WTC11 (cell line): ENCODE measurements around the gene SLC5A3. TPM values are rescaled to one million over a fixed set of nuclear protein-coding genes. Genes with fewer than 3 reads are reported as not detected.

Experiments used
- AR ChIP-seq: fragments of 250-450 bp; sonication (Bioruptor Pico); IDR thresholded peaks from 2 replicates; pipeline ENCODE4 v1.9.0; 2021; ENCODE audit warnings: mild to moderate bottlenecking
- ATF6 ChIP-seq: sonication (generic); formaldehyde crosslinking; IDR thresholded peaks from 2 replicates; pipeline ENCODE4 v1.8.1; 2023; ENCODE audit warnings: mild to moderate bottlenecking, missing genetic modification reagents
- FOXJ3 ChIP-seq: sonication (generic); formaldehyde crosslinking; IDR thresholded peaks from 2 replicates; pipeline ENCODE4 v1.9.0; 2021; ENCODE audit warnings: missing genetic modification reagents, mild to moderate bottlenecking, borderline replicate concordance
- FOXK1 ChIP-seq: sonication (generic); formaldehyde crosslinking; IDR thresholded peaks from 2 replicates; pipeline ENCODE4 v1.8.0; 2022; ENCODE audit warnings: mild to moderate bottlenecking, moderate library complexity, missing genetic modification reagents
- HMGXB4 ChIP-seq: sonication (generic); formaldehyde crosslinking; IDR thresholded peaks from 2 replicates; pipeline ENCODE4 v1.8.1; 2023; ENCODE audit warnings: mild to moderate bottlenecking, moderate library complexity, missing genetic modification reagents
- NFATC4 ChIP-seq: fragments of 250-450 bp; sonication (Bioruptor Pico); IDR thresholded peaks from 2 replicates; pipeline ENCODE4 v1.9.0; 2021; ENCODE audit warnings: mild to moderate bottlenecking
- NR2C2 ChIP-seq: sonication (generic); formaldehyde crosslinking; IDR thresholded peaks from 2 replicates; pipeline ENCODE4 v1.8.0; 2022; ENCODE audit warnings: mild to moderate bottlenecking, missing genetic modification reagents
- PREB ChIP-seq: sonication (generic); formaldehyde crosslinking; IDR thresholded peaks from 2 replicates; pipeline ENCODE4 v1.8.1; 2022; ENCODE audit warnings: mild to moderate bottlenecking, missing genetic modification reagents, moderate library complexity, borderline replicate concordance
- PRRX2 ChIP-seq: fragments of 250-450 bp; sonication (Bioruptor Pico); IDR thresholded peaks from 2 replicates; pipeline ENCODE4 v1.8.0; 2021; ENCODE audit warnings: mild to moderate bottlenecking
- TP53 ChIP-seq: sonication (generic); formaldehyde crosslinking; IDR thresholded peaks from 2 replicates; pipeline ENCODE4 v1.8.1; 2023; ENCODE audit warnings: mild to moderate bottlenecking, missing genetic modification reagents
- ZNF138 ChIP-seq: sonication (generic); formaldehyde crosslinking; conservative IDR thresholded peaks from 2 replicates; pipeline ENCODE4 v1.8.1; 2022; ENCODE audit warnings: mild to moderate bottlenecking, moderate library complexity, missing genetic modification reagents
- ZNF219 ChIP-seq: sonication (generic); formaldehyde crosslinking; IDR thresholded peaks from 2 replicates; pipeline ENCODE4 v1.8.0; 2023; ENCODE audit warnings: missing genetic modification reagents, mild to moderate bottlenecking, borderline replicate concordance
- ZNF263 ChIP-seq: sonication (generic); formaldehyde crosslinking; IDR thresholded peaks from 2 replicates; pipeline ENCODE4 v1.8.1; 2022; ENCODE audit warnings: low read depth, mild to moderate bottlenecking, moderate library complexity, missing genetic modification reagents
- ZNF281 ChIP-seq: sonication (generic); formaldehyde crosslinking; IDR thresholded peaks from 2 replicates; pipeline ENCODE4 v1.8.0; 2023; ENCODE audit warnings: mild to moderate bottlenecking, missing genetic modification reagents
- ZNF396 ChIP-seq: fragments of 250-450 bp; sonication (Bioruptor Pico); IDR thresholded peaks from 2 replicates; pipeline ENCODE4 v1.8.0; 2021; ENCODE audit warnings: mild to moderate bottlenecking, moderate library complexity, borderline replicate concordance
- ZNF416 ChIP-seq: fragments of 250-450 bp; sonication (Bioruptor Pico); IDR thresholded peaks from 2 replicates; pipeline ENCODE4 v1.9.0; 2021; ENCODE audit warnings: mild to moderate bottlenecking, inconsistent platforms
- ZNF423 ChIP-seq: fragments of 250-450 bp; sonication (Bioruptor Pico); IDR thresholded peaks from 2 replicates; pipeline ENCODE4 v2.1.2; 2022; ENCODE audit warnings: mild to moderate bottlenecking, moderate library complexity
- ZNF532 ChIP-seq: fragments of 250-450 bp; sonication (Bioruptor Pico); IDR thresholded peaks from 2 replicates; pipeline ENCODE4 v1.9.0; 2021; ENCODE audit warnings: mild to moderate bottlenecking, borderline replicate concordance
- ZSCAN18 ChIP-seq: fragments of 250-450 bp; sonication (Bioruptor Pico); IDR thresholded peaks from 2 replicates; pipeline ENCODE4 v2.1.2; 2022; ENCODE audit warnings: mild to moderate bottlenecking, moderate library complexity
- total RNA-seq: library from RNA; stranded (reverse); gene quantifications from 3 replicates; pipeline ENCODE4 v1.2.3, GENCODE V29; 2021

Gene SLC5A3
- total RNA-seq, 1 experiment from 2014 or later, result 14.8 TPM

GRCh38 chr21:34073032-34073748, at the start of gene SLC5A3, which contains the start of gene MRPS6 (continued):
- TF ChIP-seq ZNF532 (CRISPR knock-in tag), result no peak
- TF ChIP-seq NR2C2 (CRISPR knock-in tag), result no peak
- no peak for TF ChIP-seq ZNF396 (CRISPR knock-in tag)
- no peak for TF ChIP-seq PREB (CRISPR knock-in tag)
- peak; percentile 89; the same call in 1 of the 2 replicates for TF ChIP-seq FOXK1 (CRISPR knock-in tag)
- no peak for TF ChIP-seq ATF6 (CRISPR knock-in tag)
- 0 out of 2 replicates have a peak, but pooled peaks have one; percentile 24 for TF ChIP-seq ZNF416 (CRISPR knock-in tag)
- peak; percentile 90 for TF ChIP-seq HMGXB4 (CRISPR knock-in tag)
- TF ChIP-seq ZNF138 (CRISPR knock-in tag), result no peak
- no peak for TF ChIP-seq ZSCAN18 (CRISPR knock-in tag)
- TF ChIP-seq ZNF423, result no peak
- no peak for TF ChIP-seq NFATC4 (CRISPR knock-in tag)
- no peak for TF ChIP-seq ZNF263 (CRISPR knock-in tag)
- TF ChIP-seq PRRX2, result no peak
- no peak for TF ChIP-seq FOXJ3 (CRISPR knock-in tag)
- TF ChIP-seq TP53, result peak; percentile 93
- TF ChIP-seq AR, result no peak
- TF ChIP-seq ZNF219 (CRISPR knock-in tag), result no peak
- TF ChIP-seq ZNF281, result no peak
